ENCODE results near the gene LYSMD1.
"Not testable (repeated sequence)": the region's sequence is repeated elsewhere in the genome, so short reads cannot be mapped to it uniquely, and the experiment has no call there.

The LYSMD1 gene

GRCh38 chr1:151165738-151166504, at the start of gene LYSMD1, which contains the start of gene SCNM1:
LYSMD1 (minus strand) TSS chr1:151165902; CDS start chr1:151165258, 644 bp downstream.
SCNM1 (plus strand) TSS chr1:151166144; CDS start chr1:151166153, 9 bp downstream.
- DNase-seq = peak; percentile 83

- no peak for DNase-seq
These were observed 47.9 kb upstream of the LYSMD1 start for GRCh38 chr1:151213560-151213959.

- DNase-seq = no peak
These were observed 46.4 kb upstream of the LYSMD1 start for GRCh38 chr1:151211972-151212705.

- no peak for DNase-seq
These were observed 45.1 kb upstream of the LYSMD1 start for GRCh38 chr1:151210830-151211229.

GRCh38 chr1:151205381-151205965, 39.8 kb upstream of the LYSMD1 start:
- DNase-seq = not testable (repeated sequence)

- no peak for DNase-seq
These were observed 34.3 kb upstream of the LYSMD1 start for GRCh38 chr1:151199873-151200581.

GRCh38 chr1:151198254-151199127, 32.8 kb upstream of the LYSMD1 start, which contains the start of gene PIP5K1A:
PIP5K1A (plus strand) TSS chr1:151198552; CDS start chr1:151198997, 445 bp downstream.
- DNase-seq = peak; percentile 92

GRCh38 chr1:151197863-151198253, 32.2 kb upstream of the LYSMD1 start:
- DNase-seq = peak; percentile 52

- peak; percentile 73 for DNase-seq
These were observed 30.6 kb upstream of the LYSMD1 start for GRCh38 chr1:151196292-151196800.

- DNase-seq = not testable (repeated sequence)
These were observed 29.3 kb upstream of the LYSMD1 start for GRCh38 chr1:151194894-151195594.

- no peak for DNase-seq
These were observed 28.2 kb upstream of the LYSMD1 start for GRCh38 chr1:151193856-151194255.

GRCh38 chr1:151193304-151193703, 27.6 kb upstream of the LYSMD1 start:
- DNase-seq = no peak

- no peak for DNase-seq
These were observed 26.3 kb upstream of the LYSMD1 start for GRCh38 chr1:151192047-151192446.

GRCh38 chr1:151189637-151190445, 24.1 kb upstream of the LYSMD1 start, which contains the start of gene VPS72:
VPS72 (minus strand) TSS chr1:151190197; CDS start chr1:151190121, 76 bp downstream.
- peak; percentile 85 for DNase-seq

GRCh38 chr1:151188667-151189066, 23.0 kb upstream of the LYSMD1 start:
- DNase-seq = not testable (repeated sequence)

- DNase-seq = no peak
These were observed 21.5 kb upstream of the LYSMD1 start for GRCh38 chr1:151187205-151187604.

GRCh38 chr1:151184211-151184610, 18.5 kb upstream of the LYSMD1 start:
- no peak for DNase-seq

GRCh38 chr1:151176514-151177045, 10.9 kb upstream of the LYSMD1 start:
- no peak for DNase-seq

- DNase-seq = no peak
These were observed 10.2 kb upstream of the LYSMD1 start, which contains the start of gene TMOD4 for GRCh38 chr1:151175863-151176262. TMOD4 (minus strand) TSS chr1:151175981; CDS start chr1:151174875, 1,106 bp downstream.
